Left ventricle myocardium inferior (tissue), 1 donor: Measurements from ENCODE around the gene RAB43. TPM values are rescaled to one million over a fixed set of nuclear protein-coding genes. Genes with fewer than 3 reads are reported as not detected.

Experiments used
- DNase-seq: peaks from one replicate; pipeline ENCODE4 v3.0.0-alpha.2; 2020
- H3K27ac ChIP-seq: fragments of 200-600 bp; replicated peaks from 2 replicates; pipeline ENCODE4 v1.8.0; 2021
- H3K27me3 ChIP-seq: fragments of 200-600 bp; 2 replicates; pipeline ENCODE4 v1.8.0; 2021; ENCODE audit warnings: low read depth
- H3K36me3 ChIP-seq: fragments of 200-600 bp; 2 replicates; pipeline ENCODE4 v1.8.0; 2021
- H3K4me1 ChIP-seq: fragments of 200-600 bp; 2 replicates; pipeline ENCODE4 v1.8.0; 2021
- H3K4me3 ChIP-seq: fragments of 200-600 bp; 2 replicates; pipeline ENCODE4 v1.8.0; 2021; ENCODE audit warnings: mild to moderate bottlenecking, moderate library complexity
- H3K9me3 ChIP-seq: fragments of 200-600 bp; replicated peaks from 2 replicates; pipeline ENCODE4 v1.8.0; 2021
- CTCF ChIP-seq: fragments of 200-600 bp; IDR thresholded peaks from 2 replicates; pipeline ENCODE4 v1.8.0; 2021; ENCODE audit warnings: antibody characterized with exemption, mild to moderate bottlenecking, borderline replicate concordance
- intact Hi-C: fragments of 100-400 bp; cut with micrococcal nuclease; formaldehyde crosslinking; loops from one replicate; pipeline ENCODE4 v1.11.0; 2022
- total RNA-seq: library from RNA; stranded (reverse); fragmentation: NEBNext Ultra II Directional; extraction: Animal tissue kit (Norgen Biotek cat#: 25700); gene quantifications from one replicate; pipeline ENCODE4 v1.2.1, GENCODE V29; 2021
- donor health status: DM: no; HTN: yes; CAD: no; lungs with severe emphysema.

Gene RAB43
- total RNA-seq, 1 donor from 2014 or later: 3.3 TPM

GRCh38 chr3:129065016-129065719, 56.4 kb downstream of the RAB43 start:
- no peak for DNase-seq
- no peaks in the 10 kb centered on the region for H3K27me3 ChIP-seq
- H3K9me3 ChIP-seq: no peaks in the 10 kb centered on the region
- H3K4me1 ChIP-seq: peaks cover 10% of the 10 kb centered on the region
- no peak for TF ChIP-seq CTCF
- no peak overlapping the region for H3K4me3 ChIP-seq
- intact Hi-C loops: no loop called here
- H3K36me3 ChIP-seq: no peaks in the 10 kb centered on the region
- H3K27ac ChIP-seq: no peak overlapping the region

DNA sequence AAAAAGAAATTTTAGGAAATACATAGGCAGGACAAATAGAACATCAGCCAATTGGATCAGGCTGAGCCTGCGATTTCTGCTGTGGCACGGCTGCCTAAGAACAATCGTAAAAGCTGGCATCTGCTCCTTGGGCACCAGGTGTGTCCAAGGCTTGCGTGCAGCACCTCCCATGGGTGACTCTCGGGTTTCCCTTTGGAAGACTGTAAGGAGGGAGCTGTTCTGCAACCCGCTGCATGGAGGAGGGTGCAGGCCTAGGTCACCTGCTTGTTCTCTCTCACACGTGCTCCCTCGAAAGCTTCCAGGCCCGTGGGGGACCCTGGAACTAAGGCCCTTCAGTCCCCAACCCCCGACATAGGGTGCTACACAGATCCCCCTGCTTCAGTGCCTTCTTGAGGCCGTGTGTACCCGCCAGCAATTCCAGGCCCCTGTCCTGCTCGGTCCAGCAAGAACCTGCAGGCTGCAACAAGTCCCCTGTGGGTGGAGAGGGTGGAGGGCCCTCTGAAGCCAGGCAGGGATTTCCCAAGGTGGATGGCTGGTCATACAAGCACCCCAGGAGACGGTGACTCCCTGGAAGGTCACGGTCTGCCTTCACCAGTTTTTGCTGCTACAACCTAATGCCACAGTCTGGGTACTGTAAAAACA, 57.6 kb downstream of the RAB43 start:
- no peak for DNase-seq
- TF ChIP-seq CTCF: no peak
- Histone ChIP-seq H3K4me3 (no peak overlapping the region), H3K36me3 (no peaks in the 10 kb centered on the region), H3K9me3 (no peaks in the 10 kb centered on the region), H3K27ac (no peak overlapping the region), H3K4me1 (peaks cover 8% of the 10 kb centered on the region), H3K27me3 (no peaks in the 10 kb centered on the region)
- intact Hi-C loops: no loop called here

GRCh38 chr3:129063091-129063640, 58.4 kb downstream of the RAB43 start:
- intact Hi-C loops: no loop called here
- Histone ChIP-seq H3K4me3 (no peak overlapping the region), H3K36me3 (no peaks in the 10 kb centered on the region), H3K9me3 (no peaks in the 10 kb centered on the region), H3K27ac (no peak overlapping the region), H3K27me3 (no peaks in the 10 kb centered on the region), H3K4me1 (peaks cover 7% of the 10 kb centered on the region)
- no peak for TF ChIP-seq CTCF
- no peak for DNase-seq

GRCh38 chr3:129061888-129062834, 59.4 kb downstream of the RAB43 start:
- intact Hi-C loops: no loop called here
- no peak overlapping the region for H3K27ac ChIP-seq
- DNase-seq: no peak
- H3K4me3 ChIP-seq: no peak overlapping the region
- H3K27me3 ChIP-seq: no peaks in the 10 kb centered on the region
- TF ChIP-seq CTCF: no peak
- H3K36me3 ChIP-seq: no peaks in the 10 kb centered on the region
- H3K4me1 ChIP-seq: peaks cover 8% of the 10 kb centered on the region
- H3K9me3 ChIP-seq: no peaks in the 10 kb centered on the region

DNA sequence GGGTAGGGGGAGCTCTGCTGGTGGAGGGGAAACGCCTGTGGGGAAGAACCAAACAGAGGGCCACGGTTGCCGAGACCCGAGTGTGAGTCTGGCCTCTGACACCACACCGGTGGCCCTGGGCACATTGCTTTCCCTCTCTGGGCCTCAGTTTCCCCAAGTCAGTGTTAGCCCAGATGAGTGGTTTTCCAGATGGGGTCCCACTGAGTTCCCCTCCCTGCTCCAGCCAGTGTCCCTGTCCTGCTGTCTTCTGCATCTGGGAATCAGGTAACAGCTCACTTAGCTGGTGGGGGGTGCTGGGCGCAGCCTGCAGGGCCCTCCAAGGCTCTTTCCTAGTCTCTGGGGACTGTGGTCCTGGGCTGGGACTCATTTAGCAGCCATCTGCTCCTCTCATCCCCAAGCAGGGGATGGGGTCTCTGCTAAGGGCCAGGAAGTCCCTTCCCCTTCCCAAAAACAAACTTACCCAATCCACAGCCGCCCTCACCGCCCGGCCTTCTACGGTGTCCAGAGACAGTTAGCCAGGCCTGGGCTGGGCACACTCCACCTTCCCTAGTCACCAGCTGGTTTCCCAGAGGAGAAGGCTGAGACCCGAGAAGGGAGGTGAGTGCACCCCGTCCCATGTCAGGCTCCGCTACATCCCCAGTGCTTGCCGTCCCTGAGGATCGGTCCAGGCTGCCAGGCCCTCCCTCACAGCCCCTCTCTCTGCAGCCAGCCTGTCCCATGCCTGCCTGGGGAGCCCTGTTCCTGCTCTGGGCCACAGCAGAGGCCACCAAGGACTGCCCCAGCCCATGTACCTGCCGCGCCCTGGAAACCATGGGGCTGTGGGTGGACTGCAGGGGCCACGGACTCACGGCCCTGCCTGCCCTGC, 60.3 kb downstream of the RAB43 start:
- Histone ChIP-seq H3K9me3 (no peaks in the 10 kb centered on the region), H3K27ac (no peak overlapping the region), H3K4me3 (no peak overlapping the region), H3K4me1 (peaks cover 8% of the 10 kb centered on the region), H3K36me3 (no peaks in the 10 kb centered on the region), H3K27me3 (no peaks in the 10 kb centered on the region)
- no peak for DNase-seq
- no peak for TF ChIP-seq CTCF
- intact Hi-C loops: no loop called here
